Germinal center (tissue), 1 donor: ENCODE measurements around the gene PSENEN.

Experiments
- DNase-seq: peaks from one replicate; pipeline ENCODE4 v3.0.0; 2012; ENCODE audit warnings: mixed read lengths, low spot score

Gene PSENEN

DNA sequence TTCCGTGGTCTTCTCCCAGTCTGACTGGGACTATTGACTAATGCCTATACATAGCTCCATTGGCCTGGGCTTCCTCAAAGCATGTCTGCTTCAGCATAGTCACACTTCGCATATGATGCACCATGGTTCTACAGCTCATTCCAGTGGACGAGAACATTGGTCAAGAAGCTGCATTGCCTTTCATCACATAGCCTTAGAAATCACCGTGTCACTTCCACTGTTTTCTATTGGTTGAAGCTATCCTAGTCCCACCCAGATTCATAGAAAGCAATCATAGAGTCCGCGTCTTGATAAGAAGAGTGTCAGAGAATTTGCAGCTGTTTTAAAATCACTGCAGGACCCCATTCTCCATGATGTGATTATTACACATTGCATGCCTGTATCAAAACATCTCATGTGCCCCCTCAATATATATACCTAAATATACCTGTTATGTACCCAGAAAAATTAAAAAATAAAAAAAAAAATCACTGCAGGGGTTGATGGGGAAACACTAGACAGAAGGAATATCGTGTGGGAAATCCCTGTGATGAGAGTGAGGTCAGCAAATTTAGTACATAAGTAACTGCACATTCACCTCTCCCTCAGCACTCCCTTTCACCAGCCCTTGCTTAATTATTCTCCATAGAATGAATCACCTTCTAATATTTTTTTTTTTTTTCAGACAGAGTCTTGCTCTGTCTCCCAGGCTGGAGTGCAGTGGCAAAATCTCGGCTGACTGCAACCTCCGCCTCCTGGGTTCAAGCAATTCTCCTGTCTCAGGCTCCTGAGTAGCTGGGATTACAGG, 27.8 kb downstream of the PSENEN start:
- no peak for DNase-seq

DNA sequence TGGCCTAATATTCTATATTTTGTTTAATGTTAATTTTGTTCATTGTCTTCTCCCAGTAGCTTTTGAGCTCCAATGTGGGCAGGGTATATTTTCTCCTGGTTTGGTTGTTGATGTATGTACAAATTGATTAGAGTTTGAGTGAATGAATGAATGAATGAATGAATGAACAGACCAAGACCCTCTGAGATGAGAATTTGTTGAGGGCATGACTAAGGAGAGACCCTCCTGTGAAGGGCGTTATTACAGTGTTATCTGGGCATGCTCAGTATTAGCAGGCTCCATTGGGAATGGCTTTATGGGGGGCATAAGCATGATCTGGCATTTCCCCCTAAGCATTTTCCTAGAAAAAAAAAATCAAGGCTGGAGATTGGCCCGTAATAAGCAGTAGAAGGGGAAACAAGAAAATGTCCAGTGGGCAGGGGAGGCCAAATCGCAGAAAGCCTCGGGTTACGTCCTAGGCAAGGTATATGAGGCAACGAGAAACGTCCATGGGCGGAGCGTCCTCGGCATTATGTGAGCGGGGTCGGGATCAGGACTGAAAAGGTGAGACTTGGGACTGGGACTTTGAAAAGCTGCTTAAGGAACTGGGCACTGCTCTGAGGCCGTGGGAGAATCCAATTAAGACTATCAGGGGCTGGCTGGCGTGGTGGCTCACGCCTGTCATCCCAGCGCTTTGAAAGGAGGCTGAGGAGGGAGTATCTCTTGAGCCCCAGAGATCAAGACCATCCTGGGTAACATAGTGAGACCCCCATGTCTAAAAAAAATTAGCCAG, 29.0 kb downstream of the PSENEN start:
- no peak for DNase-seq

- DNase-seq = no peak
These were observed 29.5 kb downstream of the PSENEN start for GRCh38 chr19:35775046-35775297.

DNA sequence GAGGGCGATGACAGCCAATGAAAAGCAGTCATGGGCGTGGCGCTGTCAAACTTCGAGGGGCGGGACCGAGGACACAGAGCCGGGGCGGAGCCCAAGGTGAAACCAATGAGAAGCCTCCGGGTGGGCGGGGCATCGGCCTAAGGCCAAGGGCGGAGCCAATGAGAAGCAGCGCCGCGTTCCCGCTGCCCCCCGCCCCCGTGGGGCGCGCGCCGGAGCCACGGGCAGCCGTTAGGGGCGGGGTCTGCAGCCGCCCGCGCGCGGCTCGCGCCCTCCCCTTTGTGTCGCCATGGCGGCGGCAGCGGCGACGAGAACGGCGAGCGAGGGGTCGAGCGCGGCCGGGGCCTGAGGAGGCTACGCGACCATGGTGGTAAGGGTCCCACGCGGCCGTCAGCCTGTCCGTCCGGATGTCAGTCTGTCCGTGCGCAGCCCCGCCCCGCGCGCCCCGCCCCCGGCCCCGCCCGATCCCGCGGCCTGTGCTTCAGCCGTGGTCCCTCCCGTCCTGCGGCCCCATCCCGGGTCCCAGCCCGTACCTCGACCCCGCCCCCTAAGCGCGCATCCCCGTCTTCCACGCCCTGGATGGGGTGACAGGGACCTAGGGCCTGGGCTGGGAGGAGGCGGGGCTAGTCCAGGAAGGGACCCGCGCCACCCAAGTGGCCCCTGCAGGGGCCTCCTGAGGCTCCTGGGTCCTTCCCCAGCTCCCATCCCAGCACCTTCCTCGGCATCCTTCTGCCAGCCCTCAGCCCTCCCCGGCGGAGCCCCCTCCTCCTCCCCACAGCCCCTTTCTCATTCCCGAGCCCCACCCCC, 30.0 kb downstream of the PSENEN start, which contains the start of gene ARHGAP33:
Gene ARHGAP33 (plus strand): TSS at position 267 of the 804 bp plus-strand sequence. CDS start 95 bp downstream, at position 362.
- peak; percentile 98 for DNase-seq

DNA sequence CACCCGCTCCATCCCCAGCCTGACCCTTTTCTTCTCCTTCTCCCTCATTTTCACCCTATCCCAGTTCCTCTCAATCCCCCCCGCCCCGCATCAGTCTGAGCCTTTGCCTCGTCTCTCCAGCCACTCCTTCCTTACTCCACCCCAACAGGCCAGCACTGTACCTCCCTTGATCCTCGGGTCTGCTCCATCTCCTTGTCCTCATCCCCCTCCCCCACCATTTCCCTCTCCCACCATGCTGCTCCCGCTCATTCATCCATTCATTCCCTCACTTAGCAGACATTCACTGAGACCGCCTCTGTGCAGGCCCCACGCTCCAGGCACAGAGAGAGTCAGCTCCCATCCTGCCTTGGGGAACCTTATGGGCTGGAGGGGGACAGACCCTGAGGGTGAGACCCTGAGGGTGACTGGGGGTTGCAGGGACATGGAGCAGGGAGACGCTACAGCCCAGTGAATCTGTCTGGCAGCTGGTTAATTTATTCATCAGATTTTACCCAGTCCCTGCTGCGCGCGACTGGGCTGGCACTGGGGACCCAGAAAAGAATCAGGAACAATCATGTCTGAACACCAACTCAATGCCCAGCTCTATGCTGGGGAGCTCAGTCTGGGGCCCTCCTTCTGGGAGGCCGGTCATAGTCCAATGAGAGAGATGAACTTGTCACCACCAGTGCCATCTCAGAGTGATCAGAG, 30.8 kb downstream of the PSENEN start:
- DNase-seq = no peak

DNA sequence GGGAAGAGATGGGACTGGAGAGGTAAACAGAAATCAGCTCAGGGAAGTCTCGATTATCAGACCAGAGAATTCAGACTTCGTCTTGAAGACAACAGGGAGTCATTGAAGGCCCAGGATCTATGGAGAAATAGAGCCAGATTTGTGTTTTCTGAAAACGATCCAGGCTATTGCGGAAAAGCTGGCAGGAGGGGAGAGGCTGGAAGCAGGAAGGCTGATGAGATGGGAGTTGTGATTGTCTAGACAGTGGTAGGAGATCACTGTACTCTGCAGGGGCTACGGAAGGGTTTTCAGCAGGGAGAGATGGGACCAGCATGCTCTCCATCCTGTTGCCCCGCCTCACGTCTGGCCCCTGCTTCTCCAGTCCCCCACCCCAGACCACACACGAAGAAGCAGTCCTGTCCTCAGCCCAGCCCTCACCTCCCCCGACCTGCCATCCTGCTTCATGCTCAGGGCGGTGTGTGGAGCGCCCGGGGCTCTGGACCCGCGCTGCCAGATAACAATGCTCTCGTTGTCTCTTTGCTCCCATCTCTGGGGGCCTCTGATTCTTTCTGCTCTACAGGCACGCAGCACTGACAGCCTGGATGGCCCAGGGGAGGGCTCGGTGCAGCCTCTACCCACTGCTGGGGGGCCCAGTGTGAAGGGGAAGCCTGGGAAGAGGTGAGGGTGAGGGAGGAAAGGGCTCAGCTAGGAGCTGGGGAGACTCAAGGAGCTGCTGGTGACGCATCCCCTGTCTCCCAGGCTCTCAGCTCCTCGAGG, 31.8 kb downstream of the PSENEN start:
- DNase-seq = no peak

GRCh38 chr19:35777961-35778360, 32.5 kb downstream of the PSENEN start:
- no peak for DNase-seq

DNA sequence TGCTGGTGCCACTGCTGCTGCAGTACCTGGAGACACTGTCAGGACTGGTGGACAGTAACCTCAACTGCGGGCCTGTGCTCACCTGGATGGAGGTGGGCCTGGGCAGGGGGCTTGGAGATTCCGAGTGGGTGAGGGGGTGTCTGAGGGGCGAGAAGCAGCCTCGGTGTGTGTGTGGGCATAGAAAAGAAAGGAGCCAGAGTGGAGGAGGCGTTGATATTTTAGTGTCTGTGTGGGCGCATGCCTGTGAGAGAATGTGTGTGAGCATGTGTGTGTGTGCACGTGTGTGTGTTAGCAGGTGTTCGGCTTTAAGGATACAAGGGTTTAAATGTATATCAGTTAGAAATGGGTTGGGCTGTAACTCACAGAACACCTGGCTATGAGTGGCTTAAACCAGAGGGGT, 33.6 kb downstream of the PSENEN start:
- no peak for DNase-seq

DNA sequence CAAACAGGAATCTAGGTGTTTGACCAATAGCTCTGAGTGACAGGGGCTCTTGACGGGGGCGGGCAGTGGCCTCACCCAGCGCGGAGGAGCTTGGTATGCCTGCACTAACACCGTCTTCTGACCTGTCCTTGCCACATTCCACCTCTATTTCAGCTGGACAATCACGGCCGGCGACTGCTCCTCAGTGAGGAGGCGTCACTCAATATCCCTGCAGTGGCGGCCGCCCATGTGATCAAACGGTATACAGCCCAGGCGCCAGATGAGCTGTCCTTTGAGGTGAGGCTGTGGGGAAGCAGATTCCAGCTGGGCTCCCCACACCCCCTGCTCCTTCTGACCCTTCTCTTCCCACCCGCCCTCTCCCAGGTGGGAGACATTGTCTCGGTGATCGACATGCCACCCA, 34.6 kb downstream of the PSENEN start:
- DNase-seq = no peak

GRCh38 chr19:35780717-35781116, 35.3 kb downstream of the PSENEN start:
- no peak for DNase-seq

GRCh38 chr19:35781650-35782049, 36.2 kb downstream of the PSENEN start:
- no peak for DNase-seq

GRCh38 chr19:35782589-35782988, 37.1 kb downstream of the PSENEN start:
- DNase-seq = no peak

- DNase-seq = no peak
These were observed 38.3 kb downstream of the PSENEN start for GRCh38 chr19:35783469-35784434.

DNA sequence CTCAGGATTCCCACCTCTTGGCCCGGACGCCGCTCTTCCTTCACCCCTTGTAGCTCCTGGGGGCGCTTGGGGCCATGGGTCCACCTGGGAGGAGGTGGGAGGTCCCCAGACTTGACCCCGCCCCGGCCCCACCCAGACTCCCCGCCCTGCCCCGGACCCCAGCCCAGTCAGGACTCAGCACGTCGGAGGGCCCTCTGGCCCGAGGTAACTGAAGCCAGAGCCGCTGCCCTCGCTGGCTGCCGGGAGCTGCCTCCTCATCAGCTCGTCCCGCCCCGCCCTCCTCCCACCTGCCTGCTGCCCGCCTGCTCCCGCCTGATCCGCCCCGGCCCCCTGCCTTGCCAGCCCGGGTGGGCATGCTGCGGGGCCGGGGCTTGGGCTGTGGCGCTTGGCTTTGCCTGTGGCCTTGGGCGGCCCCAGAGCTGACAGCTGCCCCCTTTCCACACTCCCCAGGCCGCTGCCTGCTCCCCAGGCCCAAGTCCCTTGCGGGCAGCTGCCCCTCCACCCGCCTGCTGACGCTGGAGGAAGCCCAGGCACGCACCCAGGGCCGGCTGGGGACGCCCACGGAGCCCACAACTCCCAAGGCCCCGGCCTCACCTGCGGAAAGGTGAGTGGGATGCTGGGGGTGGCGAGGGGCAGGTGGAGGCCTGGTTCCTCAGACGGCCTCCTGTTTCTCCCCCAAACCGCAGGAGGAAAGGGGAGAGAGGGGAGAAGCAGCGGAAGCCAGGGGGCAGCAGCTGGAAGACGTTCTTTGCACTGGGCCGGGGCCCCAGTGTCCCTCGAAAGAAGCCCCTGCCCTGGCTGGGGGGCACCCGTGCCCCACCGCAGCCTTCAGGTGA, 39.3 kb downstream of the PSENEN start:
- no peak for DNase-seq

- DNase-seq = no peak
These were observed 39.8 kb downstream of the PSENEN start for GRCh38 chr19:35785339-35785627.

GRCh38 chr19:35786299-35787160, 41.1 kb downstream of the PSENEN start:
- DNase-seq = no peak

DNA sequence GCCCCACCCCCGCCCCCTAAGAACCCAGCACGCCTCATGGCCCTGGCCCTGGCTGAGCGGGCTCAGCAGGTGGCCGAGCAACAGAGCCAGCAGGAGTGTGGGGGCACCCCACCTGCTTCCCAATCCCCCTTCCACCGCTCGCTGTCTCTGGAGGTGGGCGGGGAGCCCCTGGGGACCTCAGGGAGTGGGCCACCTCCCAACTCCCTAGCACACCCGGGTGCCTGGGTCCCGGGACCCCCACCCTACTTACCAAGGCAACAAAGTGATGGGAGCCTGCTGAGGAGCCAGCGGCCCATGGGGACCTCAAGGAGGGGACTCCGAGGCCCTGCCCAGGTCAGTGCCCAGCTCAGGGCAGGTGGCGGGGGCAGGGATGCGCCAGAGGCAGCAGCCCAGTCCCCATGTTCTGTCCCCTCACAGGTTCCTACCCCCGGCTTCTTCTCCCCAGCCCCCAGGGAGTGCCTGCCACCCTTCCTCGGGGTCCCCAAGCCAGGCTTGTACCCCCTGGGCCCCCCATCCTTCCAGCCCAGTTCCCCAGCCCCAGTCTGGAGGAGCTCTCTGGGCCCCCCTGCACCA, 41.9 kb downstream of the PSENEN start:
- DNase-seq = no peak
